Activated CD4-positive, CD25-positive, alpha-beta regulatory T cell treated with anti-CD3 and anti-CD28 coated beads, Interleukin-2, amount 50 U/mL, for 72 hours (primary cell): ENCODE measurements around the gene RPTOR.

ENCODE experiments used
- DNase-seq: peaks from one replicate; pipeline ENCODE4 v3.0.0; 2021

The RPTOR gene

GRCh38 chr17:80855196-80855947 lies 310.7 kb downstream of the RPTOR start:
- DNase-seq, result no peak

- peak; percentile 77 for DNase-seq
Observed at GRCh38 chr17:80855948-80856862, 311.6 kb downstream of the RPTOR start.

- DNase-seq, result no peak
Observed at GRCh38 chr17:80856863-80857755, 312.5 kb downstream of the RPTOR start.

DNA sequence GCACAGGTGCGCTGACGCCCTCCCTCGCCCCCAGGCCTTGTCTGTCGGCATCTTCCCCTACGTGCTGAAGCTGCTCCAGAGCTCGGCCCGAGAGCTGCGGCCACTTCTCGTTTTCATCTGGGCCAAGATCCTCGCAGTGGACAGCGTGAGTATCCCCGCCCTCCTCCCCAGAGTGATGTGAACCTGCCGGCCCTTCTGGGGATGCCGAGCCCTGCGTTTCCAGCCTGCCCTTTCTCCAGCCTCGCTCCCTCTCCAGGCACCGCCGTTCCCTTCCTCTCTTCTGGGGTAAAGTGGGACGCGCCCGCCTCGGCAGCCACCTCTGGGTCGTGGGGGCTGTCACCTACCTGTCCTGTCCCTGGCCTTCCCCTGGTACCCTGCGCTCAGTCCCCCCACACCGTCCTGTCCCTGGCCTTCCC lies 313.1 kb downstream of the RPTOR start:
- DNase-seq, result no peak

DNA sequence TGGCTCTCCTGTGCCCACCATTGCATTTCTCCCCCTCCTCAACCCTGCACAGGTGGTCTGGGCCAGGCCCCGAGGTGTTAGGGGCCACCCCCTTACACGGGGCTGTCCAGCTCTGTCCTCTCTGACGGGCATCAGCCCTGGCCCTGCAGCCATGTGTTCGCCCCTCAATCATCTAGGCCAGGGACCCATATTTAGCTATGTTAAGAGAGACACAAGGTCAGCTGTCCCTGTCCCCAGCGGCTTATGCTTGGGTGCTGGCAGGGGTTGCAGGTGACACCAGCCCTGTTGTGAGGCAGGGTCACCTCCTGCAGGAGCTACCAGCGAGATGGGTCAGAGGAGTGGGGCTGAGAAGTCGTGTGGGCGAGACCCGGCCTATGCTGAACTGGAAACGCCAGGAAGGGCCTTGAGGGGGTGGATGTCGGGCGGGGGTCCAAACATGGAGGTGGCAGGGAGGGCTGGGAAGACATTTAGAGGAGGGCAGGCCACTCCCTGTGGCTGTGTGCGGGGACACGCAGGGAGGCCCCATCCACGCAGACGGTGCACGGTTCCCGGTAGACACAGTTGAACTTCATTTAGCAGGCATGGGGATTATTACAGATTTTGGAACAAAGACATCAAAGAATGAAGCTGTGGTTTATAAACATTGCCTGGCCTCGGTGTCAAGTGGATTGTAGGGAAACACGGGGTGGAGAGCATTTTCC lies 313.8 kb downstream of the RPTOR start:
- no peak for DNase-seq

DNA sequence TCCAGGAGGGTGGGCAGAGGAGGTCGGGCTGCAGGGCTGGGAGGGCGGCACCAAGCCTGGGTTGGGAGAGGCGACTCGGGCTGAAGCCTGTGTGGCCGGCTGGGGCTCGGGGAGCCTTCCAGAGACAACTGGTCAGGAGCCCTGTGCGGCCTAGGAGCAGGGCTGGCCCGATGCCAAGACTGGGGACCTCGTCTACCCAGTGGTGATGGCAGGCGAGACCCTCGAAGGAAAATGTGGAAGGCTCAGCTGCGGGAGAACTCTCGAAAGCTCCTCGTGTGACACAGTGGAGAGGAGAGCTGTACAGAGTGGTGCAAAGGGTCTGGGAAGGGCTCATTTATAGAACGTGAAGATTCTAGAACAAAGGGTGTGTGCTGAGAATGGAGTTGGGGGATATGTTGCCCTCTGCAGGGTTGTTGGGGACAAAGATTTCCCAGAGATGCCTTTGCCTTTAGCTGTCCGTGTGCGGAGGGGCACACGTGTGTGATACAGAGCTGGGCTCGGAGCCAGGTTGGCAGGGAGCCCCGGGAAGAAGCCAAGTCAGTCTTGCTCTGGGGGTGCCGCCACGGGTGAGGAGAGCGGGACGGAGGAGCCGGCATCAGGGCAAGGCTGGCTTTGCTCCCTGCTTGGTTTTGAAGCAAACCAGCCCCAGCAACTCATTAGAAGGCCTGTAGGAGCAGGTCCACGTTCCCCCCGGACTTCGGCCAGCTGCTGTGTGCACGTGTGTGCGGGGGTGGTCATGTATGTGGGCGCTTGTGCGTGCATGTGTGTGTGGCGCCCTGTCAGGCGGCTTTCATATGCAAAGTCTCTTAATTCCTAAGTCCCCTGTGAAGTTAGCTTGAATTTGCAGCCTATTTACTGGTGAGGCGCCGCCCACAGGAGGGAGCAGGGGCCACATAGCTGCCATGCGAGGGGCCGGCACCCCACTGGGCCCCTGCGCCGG lies 314.6 kb downstream of the RPTOR start:
- DNase-seq, result no peak

- no peak for DNase-seq
Observed at GRCh38 chr17:80860101-80860671, 315.5 kb downstream of the RPTOR start.

GRCh38 chr17:80860703-80861417 lies 316.2 kb downstream of the RPTOR start:
- no peak for DNase-seq

- DNase-seq, result no peak
Observed at GRCh38 chr17:80861418-80861815, 316.8 kb downstream of the RPTOR start.

DNA sequence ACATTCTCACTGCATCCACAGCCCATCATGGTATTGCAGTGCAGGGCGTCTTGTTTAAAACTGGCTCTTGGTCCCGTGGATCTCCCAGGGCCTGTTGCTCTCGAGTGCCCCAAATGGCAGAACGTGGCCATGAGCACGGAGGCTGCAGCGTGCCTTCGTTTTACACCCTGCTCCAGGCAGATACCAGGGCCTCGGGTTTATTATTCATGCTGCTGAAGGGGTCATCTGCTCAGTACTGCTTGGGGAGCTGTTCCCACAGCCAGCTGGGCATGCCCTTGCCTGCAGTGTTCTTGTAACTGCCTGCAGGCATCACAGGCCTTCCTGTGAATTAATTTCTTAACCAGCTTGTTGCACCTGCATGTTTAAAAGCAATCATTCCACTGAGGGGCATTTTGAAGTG lies 317.3 kb downstream of the RPTOR start:
- no peak for DNase-seq

- no peak for DNase-seq
Observed at GRCh38 chr17:80862481-80862961, 317.9 kb downstream of the RPTOR start.

DNA sequence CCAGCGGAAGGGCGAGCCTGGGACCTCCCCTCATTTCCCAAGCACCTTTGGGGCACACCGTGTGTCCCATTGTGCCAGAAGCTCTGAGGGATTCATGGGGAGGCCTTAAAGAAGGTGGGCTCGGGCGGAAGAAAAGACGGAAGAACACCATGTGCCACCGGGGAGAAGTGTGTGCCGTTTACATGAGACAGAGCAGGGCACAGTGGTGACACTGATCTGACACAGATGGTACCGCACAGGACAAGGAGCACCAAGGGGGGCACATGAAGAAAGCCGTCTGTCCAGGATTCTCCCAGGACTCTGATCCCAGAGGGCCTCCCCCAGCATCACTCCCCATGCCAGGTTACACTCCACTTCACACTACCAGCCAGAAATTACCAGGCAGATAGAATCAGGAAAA lies 318.3 kb downstream of the RPTOR start:
- DNase-seq, result no peak

DNA sequence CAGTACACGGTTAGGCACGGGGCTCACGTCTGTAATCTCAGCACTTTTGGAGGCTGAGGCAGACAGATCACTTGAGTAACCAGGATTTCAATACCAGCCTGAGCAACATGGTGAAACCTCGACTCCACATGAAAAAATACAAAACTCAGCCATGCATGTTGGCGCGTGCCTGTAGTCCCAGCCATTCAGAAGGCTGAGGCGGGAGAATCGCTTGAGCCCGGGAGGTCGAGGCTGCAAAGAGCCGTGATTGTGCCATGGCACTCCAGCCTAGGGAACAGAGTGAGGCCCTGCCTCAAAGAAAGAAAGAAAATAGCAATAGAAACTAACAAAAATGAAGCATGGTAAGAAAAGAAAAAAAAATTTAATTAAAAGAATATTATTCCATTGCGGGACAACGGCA lies 319.0 kb downstream of the RPTOR start:
- no peak for DNase-seq

DNA sequence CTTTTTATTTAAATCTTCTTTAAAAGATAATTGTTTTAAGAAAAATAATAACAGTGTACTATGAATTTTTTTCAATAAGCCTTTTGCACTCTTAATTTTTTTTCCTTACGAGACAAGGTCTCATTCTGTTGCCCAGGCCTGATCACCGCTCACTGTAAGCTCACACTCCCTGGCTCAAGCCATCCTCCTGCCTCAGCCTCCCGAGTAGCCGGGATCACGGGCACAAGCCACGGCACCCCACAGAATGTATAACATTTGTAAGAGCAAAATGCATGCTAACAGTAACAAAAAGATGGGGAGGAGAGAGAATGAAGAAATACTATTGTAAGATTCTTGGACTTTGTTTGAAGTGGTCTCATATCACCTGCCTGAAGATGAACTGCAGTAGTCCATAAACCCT lies 320.1 kb downstream of the RPTOR start:
- no peak for DNase-seq

- peak; percentile 73 for DNase-seq
Observed at GRCh38 chr17:80866050-80866793, 321.6 kb downstream of the RPTOR start.

- no peak for DNase-seq
Observed at GRCh38 chr17:80868022-80868609, 323.5 kb downstream of the RPTOR start.

- no peak for DNase-seq
Observed at GRCh38 chr17:80869481-80870145, 325.0 kb downstream of the RPTOR start.

DNA sequence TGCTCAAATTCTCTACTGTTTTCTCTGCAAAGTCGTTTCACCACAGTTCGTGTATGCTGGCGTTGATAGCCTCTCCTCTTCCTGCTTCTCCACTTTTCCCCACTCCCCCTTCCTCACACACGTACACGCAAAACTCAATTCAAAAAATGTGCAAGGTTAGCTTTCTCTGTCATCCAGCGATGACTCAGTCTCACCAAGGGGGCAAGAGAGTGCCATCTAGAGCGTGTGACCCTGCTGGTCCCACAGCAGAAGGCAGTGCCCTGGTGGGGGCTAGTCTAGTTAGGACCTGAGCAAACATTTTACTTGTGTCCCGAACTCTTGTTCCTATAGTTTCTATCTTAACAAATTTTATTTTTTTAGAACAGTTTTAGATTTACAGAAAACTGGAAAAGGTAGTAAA lies 325.8 kb downstream of the RPTOR start:
- DNase-seq, result no peak
